GM19324 (cell line): ENCODE measurements around the gene STX8.

Experiments used
- ATAC-seq: cut with Tn5 transposase; IDR thresholded peaks from one replicate; pipeline ENCODE4 v1.9.1; 2021; ENCODE audit warnings: mild to moderate bottlenecking, moderate library complexity; ENCODE audit not compliant: unreplicated experiment, low FRiP score

Gene STX8

GRCh38 chr17:9200699-9201359 is 374.8 kb downstream of the STX8 start:
- peak; percentile 52 for ATAC-seq
